ENCODE data around the gene SLC25A13.
A peak's percentile ranks its signal among the peaks of the same experiment; 100 is the strongest.
"Not testable (repeated sequence)": the region's sequence is repeated elsewhere in the genome, so short reads cannot be mapped to it uniquely, and the experiment has no call there.

SLC25A13 gene, protein sequence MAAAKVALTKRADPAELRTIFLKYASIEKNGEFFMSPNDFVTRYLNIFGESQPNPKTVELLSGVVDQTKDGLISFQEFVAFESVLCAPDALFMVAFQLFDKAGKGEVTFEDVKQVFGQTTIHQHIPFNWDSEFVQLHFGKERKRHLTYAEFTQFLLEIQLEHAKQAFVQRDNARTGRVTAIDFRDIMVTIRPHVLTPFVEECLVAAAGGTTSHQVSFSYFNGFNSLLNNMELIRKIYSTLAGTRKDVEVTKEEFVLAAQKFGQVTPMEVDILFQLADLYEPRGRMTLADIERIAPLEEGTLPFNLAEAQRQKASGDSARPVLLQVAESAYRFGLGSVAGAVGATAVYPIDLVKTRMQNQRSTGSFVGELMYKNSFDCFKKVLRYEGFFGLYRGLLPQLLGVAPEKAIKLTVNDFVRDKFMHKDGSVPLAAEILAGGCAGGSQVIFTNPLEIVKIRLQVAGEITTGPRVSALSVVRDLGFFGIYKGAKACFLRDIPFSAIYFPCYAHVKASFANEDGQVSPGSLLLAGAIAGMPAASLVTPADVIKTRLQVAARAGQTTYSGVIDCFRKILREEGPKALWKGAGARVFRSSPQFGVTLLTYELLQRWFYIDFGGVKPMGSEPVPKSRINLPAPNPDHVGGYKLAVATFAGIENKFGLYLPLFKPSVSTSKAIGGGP

DNA sequence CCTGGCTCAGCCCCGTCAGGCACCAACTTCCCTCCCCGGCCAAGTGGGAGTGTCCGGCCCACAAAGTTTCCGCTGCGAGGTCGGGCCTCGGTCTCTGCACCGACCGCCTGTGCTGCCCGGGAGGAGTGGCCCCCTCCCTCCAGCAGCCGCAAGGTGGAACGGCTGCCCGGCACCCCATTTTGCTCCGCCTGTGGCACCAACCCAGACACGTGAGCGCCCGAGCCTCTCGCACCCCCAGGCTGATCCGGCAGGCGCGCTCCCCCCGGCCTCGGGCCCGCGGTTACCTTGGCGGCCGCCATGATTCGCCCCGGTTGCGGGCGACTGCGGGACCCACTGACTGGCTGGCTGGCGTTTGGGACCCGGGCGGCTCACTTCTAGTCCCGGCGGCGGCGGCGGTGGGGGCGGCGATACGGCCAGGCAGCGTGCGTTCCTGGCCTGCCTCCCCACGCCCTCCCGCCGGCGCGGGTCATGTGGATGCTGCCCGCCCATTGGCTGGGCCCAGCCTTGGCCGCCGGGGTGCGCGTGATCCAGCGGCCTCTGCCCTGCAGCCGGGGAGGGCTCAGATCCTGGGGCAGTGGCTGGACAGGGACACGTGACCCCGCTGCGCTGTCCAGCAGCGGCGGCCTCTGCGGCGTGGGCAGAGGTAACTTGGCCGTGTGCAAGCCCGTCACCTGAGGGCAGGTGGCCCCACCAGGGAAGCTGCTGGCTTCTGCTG is at the start of gene SLC25A13:
Gene SLC25A13 (minus strand): TSS at position 441 of the 715 bp plus-strand sequence. CDS start 142 bp downstream, at position 299.
- DNase-seq (ENCODE audit: low read depth): peak; percentile 86

DNA sequence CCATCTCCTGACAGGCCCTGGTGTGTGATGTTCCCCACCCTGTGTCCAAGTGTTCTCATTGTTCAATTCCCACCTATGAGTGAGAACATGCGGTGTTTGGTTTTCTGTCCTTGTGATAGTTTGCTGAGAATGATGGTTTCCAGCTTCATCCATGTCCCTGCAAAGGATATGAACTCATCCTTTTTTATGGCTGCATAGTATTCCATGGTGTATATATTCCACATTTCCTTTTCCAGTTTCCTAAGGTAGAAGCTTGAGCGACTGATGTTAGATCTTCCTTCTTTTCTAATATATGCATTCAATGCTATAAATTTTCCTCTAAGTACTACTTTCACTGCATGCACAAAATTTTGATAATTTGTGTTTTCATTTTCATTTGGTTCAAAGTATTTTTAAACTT is 44.0 kb upstream of the SLC25A13 start:
- not testable (repeated sequence) for DNase-seq (ENCODE audit: low read depth)

DNA sequence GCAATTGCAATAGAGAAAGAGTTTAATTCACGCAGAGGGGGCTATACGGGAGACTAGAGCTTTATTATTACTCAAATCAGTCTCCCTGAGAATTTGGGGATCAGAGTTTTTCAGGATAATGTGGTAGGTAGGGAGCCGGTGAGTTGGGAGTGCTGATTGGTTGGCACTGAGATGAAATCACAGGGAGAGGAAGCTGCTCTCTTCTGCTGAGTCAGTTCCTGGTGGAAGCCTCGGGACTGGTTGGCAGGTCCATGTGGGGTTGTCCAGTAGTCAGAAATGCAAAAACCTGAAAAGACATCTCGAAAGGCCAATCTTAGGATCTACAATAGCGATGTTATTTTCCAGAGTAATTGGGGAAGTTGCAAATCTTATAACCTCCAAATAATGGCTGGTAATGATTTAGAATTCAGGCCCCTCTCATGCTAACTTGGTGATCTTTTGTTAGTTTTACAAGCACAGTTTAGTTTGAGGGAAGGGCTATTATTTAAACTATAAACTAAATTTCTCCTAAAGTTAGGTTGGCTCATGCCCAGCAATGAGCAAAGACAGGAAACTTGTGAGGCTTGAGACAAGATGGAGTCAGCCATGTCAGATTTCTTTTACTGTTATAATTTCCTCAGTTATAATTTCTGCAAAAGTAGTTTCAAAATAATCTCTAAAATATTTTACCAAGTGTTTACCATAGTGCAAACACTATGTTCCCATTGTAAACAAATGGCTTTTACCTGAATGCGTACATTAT is 39.4 kb upstream of the SLC25A13 start:
- DNase-seq (ENCODE audit: low read depth): no peak

DNA sequence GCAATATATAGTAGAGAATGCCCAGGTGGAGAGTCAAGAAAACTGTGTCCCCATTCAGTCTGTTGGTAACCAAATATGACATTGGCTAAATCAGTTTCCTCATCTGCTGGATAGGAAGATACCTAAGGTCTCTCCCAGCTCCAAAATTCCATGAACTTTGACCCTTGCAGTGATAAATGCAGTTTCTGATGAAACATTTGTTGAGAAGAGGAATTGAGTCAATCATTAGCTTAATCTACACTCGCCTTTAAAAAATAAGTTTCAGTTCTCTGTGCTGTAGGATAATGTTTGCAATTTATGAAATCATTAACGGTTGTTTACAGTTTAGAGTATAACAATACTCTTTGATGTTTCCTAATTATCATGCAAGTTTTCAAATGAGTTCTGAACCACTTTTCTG is 38.0 kb upstream of the SLC25A13 start:
- no peak for DNase-seq (ENCODE audit: low read depth)

DNA sequence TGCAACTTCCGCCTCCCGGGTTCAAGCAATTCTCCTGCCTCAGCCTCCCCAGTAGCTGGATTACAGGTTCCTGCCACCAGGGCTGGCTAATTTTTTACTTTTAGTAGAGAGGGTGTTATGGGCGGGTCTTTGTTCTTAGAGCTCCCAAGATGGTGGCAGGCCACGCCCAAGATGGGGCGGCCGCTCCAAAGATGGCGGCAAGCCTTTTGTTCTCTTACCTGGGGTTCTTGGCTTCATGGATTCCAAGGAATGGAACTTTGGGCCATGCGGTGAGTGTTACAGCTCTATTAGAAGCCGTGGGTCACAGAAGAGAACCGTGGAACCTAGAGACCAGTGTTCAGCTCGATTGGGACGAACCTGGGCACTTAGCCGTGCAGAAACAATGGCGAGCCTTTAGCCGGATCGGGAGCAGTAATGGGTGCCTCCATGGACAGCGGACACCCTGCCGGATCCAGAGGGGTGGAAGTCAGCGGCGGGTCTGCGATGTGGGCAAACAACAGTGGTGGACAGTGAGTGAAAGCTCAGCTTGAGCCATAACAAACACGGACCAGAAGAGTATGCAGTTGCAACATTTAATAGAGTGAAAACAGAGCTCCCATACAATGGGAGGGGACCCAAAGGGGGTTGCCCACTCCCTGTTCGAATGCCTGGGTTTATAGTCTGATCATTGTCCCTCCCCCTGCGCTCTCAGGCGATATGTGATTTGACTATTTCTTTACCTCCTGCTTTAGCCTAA is 36.5 kb upstream of the SLC25A13 start:
- not testable (repeated sequence) for DNase-seq (ENCODE audit: low read depth)

DNA sequence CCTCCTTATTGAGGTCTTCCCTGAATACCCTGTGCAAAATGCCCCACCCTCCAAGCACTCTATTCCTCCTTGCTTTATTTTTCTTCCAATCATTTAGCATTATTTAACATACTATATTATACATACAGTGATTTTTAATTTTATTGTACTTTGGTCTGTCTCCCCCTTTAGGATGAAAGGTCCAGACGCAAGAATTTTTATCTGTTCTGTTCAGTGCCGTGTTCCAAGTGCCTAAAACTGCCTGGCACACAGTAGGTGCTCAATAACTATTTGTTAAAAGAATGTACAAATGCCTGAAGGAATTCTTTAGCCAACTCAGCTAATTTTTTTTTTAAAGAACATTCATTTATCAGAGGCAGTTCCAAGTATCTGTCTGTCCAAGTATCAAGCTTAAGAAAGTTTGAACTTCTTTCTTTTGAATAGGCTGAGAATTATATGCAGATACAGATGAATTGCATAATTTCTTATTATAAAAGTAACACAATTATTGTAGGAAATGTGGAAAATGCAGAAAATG is 34.1 kb upstream of the SLC25A13 start:
- DNase-seq (ENCODE audit: low read depth): no peak

DNA sequence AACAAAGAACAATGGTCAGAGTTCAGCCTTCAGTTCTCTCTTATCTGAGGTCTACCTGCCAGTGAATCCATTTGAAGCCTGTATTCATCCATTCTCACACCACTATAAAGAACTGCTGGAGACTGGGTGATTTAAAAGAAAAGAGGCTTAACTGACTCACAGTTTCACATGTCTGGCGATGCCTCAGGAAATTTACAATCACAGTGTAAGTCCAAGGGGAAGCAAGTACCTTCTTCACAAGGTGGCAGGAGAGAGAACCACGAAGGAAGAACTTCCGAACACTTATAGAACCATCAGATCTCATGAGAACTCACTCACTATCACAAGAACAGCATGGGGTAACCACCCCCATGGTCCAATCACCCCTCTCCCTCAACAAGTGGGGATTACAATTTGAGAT is 33.0 kb upstream of the SLC25A13 start:
- DNase-seq (ENCODE audit: low read depth): no peak

DNA sequence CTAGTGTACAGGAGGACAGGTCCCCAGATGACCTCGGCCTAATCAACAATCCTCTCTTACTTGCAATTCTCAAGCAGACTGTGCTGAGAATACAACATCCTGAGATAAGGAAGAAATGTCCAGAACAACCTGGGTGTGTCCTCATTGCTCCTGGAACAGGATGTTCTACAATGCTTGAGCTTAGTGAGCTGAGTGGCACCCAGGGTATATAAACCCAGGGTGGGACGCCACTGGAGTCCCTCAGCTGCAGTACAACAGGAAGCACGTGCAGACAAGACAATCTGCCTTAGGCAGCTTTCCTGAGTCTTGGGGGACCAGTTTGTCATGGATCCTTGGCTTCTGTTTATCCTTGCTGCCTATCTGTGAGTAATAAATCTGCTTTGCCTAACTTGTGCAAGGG is 27.7 kb upstream of the SLC25A13 start:
- peak; percentile 70 for DNase-seq (ENCODE audit: low read depth)

DNA sequence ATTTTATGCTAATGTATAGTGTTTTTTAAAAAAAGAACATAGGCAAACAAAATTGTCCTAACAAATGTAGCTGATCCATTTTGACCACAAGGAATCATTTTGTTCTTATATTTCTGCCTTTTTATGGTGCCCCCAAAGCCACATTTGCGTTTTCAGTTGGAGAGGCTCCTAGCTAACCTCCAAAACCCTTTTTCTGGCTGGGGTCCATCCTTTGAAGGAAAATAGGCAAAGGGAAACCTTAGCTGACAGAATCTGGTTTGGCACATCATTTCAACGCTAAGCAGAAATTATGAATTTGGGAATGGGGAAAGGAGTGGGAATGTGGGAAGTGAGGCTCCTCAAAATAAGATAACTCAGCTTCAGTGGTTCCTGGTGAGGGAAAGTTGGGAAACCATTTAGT is 25.6 kb upstream of the SLC25A13 start:
- no peak for DNase-seq (ENCODE audit: low read depth)

DNA sequence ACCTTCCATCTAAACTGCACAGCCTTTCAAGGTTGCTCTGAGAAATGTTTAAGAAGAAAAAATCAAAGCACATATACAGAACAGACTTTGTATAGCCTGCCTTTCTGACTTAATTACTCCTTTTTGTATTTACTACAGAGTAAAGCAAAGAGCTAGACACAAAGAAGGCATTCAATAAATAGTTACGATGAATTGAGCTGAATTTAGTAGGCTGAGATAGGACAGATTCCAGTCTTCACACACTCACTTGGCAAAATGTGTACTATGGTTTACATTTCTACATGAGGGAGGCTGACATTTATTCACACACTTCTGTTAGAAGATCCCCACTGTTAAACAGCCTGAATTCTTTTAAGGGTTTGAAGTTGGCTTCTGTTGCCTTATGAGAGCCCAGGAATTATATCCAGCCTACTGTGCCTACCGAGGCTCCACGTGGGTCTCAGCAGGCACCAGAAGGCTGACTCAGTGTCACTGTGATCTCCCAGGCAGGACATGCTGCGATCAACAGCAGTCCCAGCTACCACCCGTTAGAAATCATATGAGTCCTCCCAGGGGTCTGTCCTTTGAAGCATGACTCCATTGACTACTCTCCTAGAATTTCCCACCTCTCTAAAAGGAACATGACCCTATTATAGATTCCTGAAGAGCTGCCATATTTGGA is 24.5 kb upstream of the SLC25A13 start:
- DNase-seq (ENCODE audit: low read depth): no peak

DNA sequence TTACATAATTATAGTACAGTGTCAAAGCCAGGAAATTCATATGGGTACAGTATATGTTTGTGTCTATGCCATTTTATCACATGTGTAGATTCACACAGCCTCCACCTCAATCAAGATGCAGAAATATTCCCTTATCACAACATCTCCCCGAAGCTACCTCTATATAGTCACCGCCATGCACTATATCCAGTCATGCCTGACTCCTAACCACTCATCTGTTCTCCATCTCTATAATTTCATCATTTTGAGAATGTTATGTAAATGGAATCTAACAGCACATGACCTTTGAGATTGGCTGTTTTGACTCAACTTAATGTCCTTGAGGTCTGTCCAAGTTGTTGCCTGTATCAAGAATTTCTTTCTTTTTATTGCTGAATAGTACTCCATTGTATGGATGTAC is 22.3 kb upstream of the SLC25A13 start:
- peak; percentile 61 for DNase-seq (ENCODE audit: low read depth)

DNA sequence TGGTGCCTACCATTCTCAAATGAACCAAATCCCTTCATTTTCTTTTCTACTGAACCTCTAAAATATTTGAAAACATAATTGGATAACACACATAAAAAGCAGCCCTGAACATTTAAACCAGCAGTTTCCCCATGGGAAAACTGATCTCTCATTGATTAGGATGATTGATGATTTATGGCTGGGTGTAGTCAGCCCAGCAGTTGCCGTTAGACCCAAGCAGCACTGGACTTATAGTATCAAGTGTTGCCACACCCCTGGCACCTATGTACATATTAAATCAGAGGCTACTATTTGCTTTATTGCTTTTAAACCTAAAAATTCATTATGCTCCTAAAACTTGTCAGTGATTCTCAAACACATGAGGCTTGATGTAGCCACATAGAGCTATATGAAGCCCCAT is 20.2 kb upstream of the SLC25A13 start:
- DNase-seq (ENCODE audit: low read depth): no peak

DNA sequence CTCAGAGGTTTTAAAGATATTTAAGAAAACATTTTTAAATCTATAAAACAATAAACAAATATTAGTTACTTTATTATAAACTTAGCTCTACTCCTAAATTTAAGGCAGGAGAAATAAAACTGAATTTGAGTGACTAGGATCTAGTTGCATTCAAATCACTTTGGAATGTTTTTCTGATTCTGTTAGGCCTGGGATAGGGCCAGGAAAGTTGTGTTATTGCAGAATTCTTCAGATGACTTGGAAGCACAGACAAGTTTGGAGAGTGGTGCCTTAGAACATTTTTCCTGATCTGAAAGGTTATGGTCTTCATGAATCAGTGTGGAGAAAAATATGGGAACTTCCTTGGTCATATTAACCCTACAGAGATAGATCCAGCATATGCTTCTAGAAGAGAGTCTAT is 15.6 kb upstream of the SLC25A13 start:
- DNase-seq (ENCODE audit: low read depth): no peak

DNA sequence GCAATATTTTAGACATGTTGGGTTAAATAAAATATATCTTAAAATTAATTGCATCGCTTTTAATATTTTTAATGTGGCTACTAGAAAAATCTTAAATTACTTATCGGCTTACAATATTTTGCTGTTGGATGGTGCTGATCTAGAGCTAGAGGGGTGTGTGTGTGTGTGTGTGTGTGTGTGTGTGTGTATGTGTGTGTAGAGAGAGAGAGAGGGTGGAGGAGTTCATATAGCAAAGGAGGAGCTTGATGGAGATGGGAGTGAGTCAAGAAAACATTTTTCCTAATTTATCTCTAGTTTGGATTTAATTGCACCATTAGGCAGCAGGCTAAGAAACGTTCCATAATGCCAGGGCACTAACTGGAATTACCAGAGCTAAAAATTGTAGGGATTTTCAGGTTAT is 10.4 kb upstream of the SLC25A13 start:
- no peak for DNase-seq (ENCODE audit: low read depth)

DNA sequence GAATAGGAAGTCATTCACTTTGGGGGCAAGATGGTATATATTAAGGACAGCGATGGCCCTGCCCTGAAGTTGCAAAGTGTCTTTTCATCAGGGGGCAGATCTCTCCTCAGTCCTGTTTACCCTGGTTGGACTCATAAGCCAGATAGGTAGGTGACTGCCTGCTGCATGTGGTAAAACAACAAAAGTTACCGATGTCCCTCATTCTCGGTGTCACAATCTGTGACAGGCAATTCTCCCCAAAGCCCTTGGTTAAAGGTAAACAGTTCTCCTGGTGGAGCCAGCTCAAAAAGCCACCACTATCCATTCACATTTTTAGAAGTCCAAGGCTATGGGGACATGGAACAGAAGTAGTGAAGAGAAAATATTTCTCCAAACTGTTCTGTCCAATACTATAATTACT is 9.9 kb upstream of the SLC25A13 start:
- DNase-seq (ENCODE audit: low read depth): no peak

DNA sequence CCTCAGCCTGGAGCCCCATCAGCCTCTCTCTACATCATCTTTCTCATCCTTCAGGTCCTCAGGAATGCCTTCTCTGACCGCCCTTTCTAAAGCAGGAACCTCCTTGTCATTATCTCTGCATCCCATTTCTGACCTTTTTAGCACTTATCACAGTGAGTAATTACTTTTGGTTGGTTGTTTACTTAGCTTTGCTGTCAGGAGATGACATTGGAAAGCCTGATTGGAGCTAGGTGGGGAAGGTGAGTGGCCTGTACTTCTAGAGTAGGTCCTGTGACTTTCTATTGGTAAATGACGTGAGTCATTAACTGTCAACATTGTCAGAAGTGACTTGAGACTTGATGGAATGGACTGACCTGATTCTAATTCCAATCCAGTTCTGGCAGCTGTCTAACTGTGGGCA is 9.3 kb upstream of the SLC25A13 start:
- no peak for DNase-seq (ENCODE audit: low read depth)

DNA sequence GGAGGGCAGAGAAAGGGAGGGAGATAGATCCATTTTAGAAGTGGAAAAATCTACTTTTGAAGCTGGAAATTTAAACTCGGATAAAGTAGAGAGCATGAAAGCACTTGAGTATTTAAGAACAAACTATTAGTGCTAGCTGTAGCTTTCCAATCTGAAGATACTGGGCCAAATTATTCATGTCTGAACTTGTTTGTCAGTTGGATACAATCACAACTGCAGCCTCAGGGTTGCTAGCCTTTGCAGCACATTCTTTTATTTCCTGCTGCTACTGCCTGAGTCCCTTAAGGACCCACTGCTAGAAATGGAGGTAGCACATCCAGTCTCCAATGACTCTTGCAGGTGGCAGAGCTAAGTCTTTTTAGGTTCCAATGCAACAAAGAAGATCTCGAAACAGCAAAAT is 8.3 kb upstream of the SLC25A13 start:
- DNase-seq (ENCODE audit: low read depth): no peak

DNA sequence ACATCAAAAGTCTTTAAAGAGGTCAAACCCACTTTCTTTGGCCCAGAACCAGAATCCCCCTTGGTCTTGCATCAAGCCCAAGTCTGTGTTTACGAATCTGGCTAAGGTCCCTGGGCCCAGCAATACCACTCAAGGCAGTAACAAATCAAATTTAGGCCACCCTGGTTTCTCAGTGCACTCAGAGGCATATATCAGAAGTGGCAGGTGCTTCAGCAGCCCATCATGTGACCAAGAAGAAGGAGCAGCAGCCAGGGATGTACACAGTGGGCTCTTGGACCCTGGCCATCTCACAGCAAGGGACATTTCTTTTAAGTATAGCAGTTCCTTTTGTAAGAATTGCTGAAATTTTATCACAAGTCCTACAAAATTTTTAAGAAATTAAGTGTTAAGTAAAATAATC is 7.3 kb upstream of the SLC25A13 start:
- no peak for DNase-seq (ENCODE audit: low read depth)

DNA sequence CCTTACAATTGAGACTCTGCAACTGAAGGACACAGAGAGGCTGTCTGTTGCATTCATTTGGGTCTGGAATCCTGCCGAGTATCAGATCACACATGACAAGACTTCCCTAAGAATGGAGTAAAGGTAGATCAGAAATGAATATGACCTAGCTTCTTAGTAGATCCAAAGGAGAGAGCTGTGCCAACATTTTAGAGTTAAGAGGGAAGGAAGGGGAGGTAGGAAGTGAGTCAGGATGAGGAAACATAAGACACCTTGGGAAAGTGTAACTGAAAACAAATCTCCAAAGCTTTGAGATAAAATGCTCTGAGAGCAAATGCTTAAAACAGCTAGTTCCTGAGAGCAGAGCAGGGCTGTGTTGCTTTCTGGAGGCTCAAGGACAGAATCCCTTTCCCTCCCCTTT is 6.1 kb upstream of the SLC25A13 start:
- no peak for DNase-seq (ENCODE audit: low read depth)

DNA sequence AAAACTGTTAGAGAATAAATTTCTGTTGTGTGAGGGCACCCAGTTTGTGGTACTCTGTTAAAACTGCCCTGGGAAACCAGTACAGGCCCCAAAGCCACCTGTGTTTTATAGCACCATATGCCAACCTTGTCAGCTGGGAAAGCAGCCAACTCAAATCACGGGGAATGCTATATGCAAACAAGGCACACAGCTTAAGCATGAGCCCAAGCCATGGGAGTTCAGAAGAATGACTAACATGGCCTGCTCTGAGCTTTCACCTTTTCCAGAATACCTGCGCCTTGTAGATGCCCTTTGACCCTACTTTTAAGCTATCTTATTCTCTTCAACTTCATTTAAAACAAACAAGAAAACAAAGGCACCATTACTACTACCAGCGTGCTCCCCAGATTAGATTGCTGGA is 5.5 kb upstream of the SLC25A13 start:
- DNase-seq (ENCODE audit: low read depth): no peak

DNA sequence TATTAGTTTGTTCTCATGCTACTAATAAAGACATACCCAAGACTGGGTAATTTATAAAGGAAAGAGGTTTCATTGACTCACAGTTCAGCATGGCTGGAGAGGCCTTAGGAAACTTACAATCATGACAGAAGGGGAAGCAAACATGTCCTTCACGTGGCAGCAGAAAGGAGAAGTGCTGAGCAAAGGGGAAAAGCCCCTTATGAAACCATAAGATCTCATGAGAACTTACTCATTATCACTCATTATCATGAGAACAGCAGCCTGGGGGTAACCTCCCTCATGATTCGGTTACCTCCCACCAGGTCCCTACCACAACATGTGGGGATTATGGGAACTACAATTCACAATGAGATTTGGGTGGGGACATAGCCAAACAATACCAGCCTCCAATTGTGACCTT is 4.9 kb upstream of the SLC25A13 start:
- not testable (repeated sequence) for DNase-seq (ENCODE audit: low read depth)

All from amniotic epithelial cell (primary cell).